ENCODE measurements around the gene DUSP8.

- TF ChIP-seq CTCF (IDR thresholded peaks at IDR 0.05; ENCODE audit: poor library complexity, severe bottlenecking) (no peak), RAD21 (conservative IDR thresholded peaks at IDR 0.05) (no peak), EP300 (conservative IDR thresholded peaks at IDR 0.05; ENCODE audit: poor library complexity, severe bottlenecking) (no peak), MXI1 (conservative IDR thresholded peaks at IDR 0.05; ENCODE audit: poor library complexity, severe bottlenecking) (no peak), EZH2 (IDR thresholded peaks at IDR 0.05; ENCODE audit: borderline replicate concordance, insufficient read depth, low read length, poor library complexity, severe bottlenecking) (no peak)
Observed at GRCh38 chr11:1530686-1531448, 41.2 kb downstream of the DUSP8 start.
